Fibroblast of lung (primary cell): ENCODE data around the gene CABP7. TPM values are rescaled to one million over a fixed set of nuclear protein-coding genes. Genes with fewer than 3 reads are reported as not detected.
A peak's percentile ranks its signal among the peaks of the same experiment; 100 is the strongest.

Experiments used
- DNase-seq, 2 donors: peaks; one replicate each; pipeline versions ENCODE4 v3.0.0 to v3.0.0-alpha.2; 2010; ENCODE audit warnings: low read depth in 2 of 2
- H2AFZ ChIP-seq: 2 replicates; pipeline ENCODE4 v1.5.1; 2012; ENCODE audit warnings: low read length, control low read depth, inconsistent platforms
- H3K27ac ChIP-seq: 2 replicates; pipeline ENCODE4 v1.5.1; 2011; ENCODE audit warnings: low read length, control low read depth; ENCODE audit not compliant: insufficient read depth
- H3K27me3 ChIP-seq: 2 replicates; pipeline ENCODE4 v1.5.1; 2011; ENCODE audit warnings: mild to moderate bottlenecking, low read length; ENCODE audit not compliant: control insufficient read depth, insufficient read depth
- H3K36me3 ChIP-seq: 2 replicates; pipeline ENCODE4 v1.5.1; 2011; ENCODE audit warnings: low read length; ENCODE audit not compliant: control insufficient read depth, insufficient read depth
- H3K4me1 ChIP-seq: 2 replicates; pipeline ENCODE4 v1.5.1; 2011; ENCODE audit warnings: low read length; ENCODE audit not compliant: control insufficient read depth, insufficient read depth; ENCODE audit errors: extremely low read depth
- H3K4me2 ChIP-seq: 2 replicates; pipeline ENCODE4 v1.5.1; 2011; ENCODE audit warnings: low read length, control low read depth; ENCODE audit not compliant: insufficient read depth; ENCODE audit errors: extremely low read depth
- H3K4me3 ChIP-seq, 4 experiments: fragments of 200-600 bp in 1 of 4; sonication (generic) in 1 of 4; replicated peaks in 1 of 4; 2 replicates each; pipeline ENCODE4 v1.5.1; 2011 to 2016; ENCODE audit warnings: low read length in 4 of 4, low read depth in 3 of 4, mild to moderate bottlenecking in 3 of 4, control low read depth in 2 of 4, inconsistent platforms in 1 of 4, mixed read lengths in 1 of 4; ENCODE audit not compliant: insufficient read depth in 1 of 4; ENCODE audit errors: control extremely low read depth in 1 of 4
- H3K79me2 ChIP-seq: 2 replicates; pipeline ENCODE4 v1.5.1; 2012; ENCODE audit warnings: mild to moderate bottlenecking, low read length, inconsistent platforms; ENCODE audit not compliant: control insufficient read depth, insufficient read depth
- H3K9ac ChIP-seq: 2 replicates; pipeline ENCODE4 v1.5.1; 2011; ENCODE audit warnings: mild to moderate bottlenecking, low read length, control low read depth; ENCODE audit not compliant: insufficient read depth
- H3K9me3 ChIP-seq: 2 replicates; pipeline ENCODE4 v1.5.1; 2012; ENCODE audit warnings: low read depth, low read length; ENCODE audit not compliant: control insufficient read depth, insufficient read depth
- H4K20me1 ChIP-seq: 2 replicates; pipeline ENCODE4 v1.5.1; 2011; ENCODE audit warnings: low read length; ENCODE audit not compliant: control insufficient read depth, insufficient read depth; ENCODE audit errors: extremely low read depth
- EZH2 ChIP-seq: IDR thresholded peaks from 2 replicates; pipeline ENCODE4 v1.5.1; 2012; ENCODE audit warnings: low read length, control low read depth, mild to moderate bottlenecking; ENCODE audit errors: missing control alignments
- polyA plus RNA-seq, 2 donors: library from polyadenylated mRNA; depleted of rRNA in 1 of 2; stranded (reverse) in 1 of 2; unstranded in 1 of 2; fragments of >200 nt; gene quantifications; 2 replicates each; pipeline ENCODE4 v1.2.1, GENCODE V29; 2011 to 2012; ENCODE audit warnings: missing spikeins in 1 of 2
- total RNA-seq: library from RNA; depleted of rRNA; stranded (reverse); fragments of >200 nt; gene quantifications from 2 replicates; pipeline ENCODE4 v1.2.1, GENCODE V29; 2014
- TF ChIP-seq, protein P1 (sequence below), 2 donors: IDR thresholded peaks in 1 of 2; conservative IDR thresholded peaks in 1 of 2; 1 replicate in 1 of 2; 2 replicates in 1 of 2; pipeline ENCODE4 v1.5.1; 2011 to 2012; ENCODE audit warnings: low read length in 2 of 2, control low read depth in 1 of 2, inconsistent platforms in 1 of 2, low read depth in 1 of 2, mild to moderate bottlenecking in 1 of 2

The CABP7 gene
- total and polyA plus RNA-seq, 2 donors (not counting 1 experiment from before 2014, with no cell fraction given): not detected

DNA sequence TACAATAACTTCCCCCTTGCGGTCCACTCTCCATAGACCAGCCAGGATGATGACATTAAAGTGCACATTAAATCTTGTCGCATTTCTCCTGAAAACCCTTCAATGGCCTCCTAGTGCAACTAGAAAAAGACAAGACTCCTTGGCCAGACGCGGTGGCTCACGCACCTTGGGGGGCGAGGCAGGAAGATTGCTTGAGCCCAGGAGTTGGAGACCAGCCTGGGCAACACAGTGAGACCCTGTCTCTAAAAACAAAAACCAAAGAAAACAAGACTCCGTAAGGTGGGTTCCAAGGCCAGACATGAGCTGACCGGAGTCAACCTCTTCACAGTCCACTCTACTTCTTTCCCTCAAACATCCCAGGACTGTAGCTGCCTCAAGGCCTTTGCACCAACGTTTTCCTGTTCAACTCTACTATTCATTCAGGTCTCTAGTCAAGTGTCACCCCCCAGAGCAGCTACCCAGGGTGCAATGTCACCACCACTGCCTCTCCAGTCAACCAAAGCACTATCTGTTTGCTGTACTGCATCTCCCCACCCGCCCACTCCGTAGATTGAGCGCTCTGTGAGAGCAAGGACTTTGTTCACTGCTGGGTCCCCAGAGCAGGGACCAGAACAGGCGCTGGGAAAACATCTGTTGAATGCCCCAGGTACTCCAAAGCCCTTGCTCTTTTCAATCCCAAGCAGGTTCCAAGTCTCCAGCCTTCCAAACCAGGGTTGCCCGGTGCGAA is 46.3 kb downstream of the CABP7 start:
- TF ChIP-seq EZH2: no peak
- TF ChIP-seq, protein P1, sequence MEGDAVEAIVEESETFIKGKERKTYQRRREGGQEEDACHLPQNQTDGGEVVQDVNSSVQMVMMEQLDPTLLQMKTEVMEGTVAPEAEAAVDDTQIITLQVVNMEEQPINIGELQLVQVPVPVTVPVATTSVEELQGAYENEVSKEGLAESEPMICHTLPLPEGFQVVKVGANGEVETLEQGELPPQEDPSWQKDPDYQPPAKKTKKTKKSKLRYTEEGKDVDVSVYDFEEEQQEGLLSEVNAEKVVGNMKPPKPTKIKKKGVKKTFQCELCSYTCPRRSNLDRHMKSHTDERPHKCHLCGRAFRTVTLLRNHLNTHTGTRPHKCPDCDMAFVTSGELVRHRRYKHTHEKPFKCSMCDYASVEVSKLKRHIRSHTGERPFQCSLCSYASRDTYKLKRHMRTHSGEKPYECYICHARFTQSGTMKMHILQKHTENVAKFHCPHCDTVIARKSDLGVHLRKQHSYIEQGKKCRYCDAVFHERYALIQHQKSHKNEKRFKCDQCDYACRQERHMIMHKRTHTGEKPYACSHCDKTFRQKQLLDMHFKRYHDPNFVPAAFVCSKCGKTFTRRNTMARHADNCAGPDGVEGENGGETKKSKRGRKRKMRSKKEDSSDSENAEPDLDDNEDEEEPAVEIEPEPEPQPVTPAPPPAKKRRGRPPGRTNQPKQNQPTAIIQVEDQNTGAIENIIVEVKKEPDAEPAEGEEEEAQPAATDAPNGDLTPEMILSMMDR (conservative IDR thresholded peaks at IDR 0.05 in 1 of 2, IDR thresholded peaks at IDR 0.05 in 1 of 2; ENCODE audit: low read depth in 1 of 2, low read length in 2 of 2): no peak
- Histone ChIP-seq H4K20me1 (no peaks in the 10 kb centered on the region), H3K36me3 (no peaks in the 10 kb centered on the region), H3K9ac (peak overlapping the region; percentile 43), H3K4me3 (peak overlapping the region; percentile 59 to 99 (median 87)), H3K4me2 (peak overlapping the region; percentile 74), H3K4me1 (peaks cover 2% of the 10 kb centered on the region), H3K79me2 (peaks cover 18% of the 10 kb centered on the region), H3K27ac (peak overlapping the region; percentile 26), H3K27me3 (no peaks in the 10 kb centered on the region), H2AFZ (peak overlapping the region; percentile 86), H3K9me3 (no peaks in the 10 kb centered on the region)
- DNase-seq: no peak

DNA sequence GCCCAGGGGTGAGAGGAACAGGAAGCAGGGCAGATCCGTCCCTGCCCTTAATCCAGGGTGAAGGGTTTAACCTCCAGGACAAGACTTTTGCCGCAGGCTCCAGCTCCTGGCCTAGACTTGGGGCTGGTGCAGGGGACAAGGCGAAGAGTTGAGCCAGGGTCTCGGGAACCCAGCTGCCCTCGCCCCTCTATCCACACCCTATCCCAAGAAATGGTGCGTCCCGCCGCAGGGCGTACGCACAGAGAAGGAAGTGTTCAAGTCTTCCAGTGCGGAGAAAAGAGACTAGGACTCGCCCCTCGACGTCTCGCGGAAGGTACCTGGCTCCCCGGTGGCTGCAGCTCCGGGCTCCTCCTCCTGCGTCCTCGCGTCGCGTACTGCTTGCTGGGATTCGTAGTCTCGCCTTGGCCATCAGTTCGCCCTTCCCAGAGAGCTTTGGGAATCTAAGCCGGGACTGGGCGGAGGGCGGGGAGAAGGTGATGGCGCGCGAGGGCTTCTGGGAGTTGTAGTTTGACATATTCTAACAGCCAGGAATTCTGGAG is 46.9 kb downstream of the CABP7 start, which contains the start of gene ZMAT5:
Gene ZMAT5 (minus strand): TSS at position 376 of the 539 bp plus-strand sequence. CDS start 18,463 bp downstream, outside the sequence.
- Histone ChIP-seq H3K4me3 (peak within 1 kb of the TSS; percentile 91 to 100 (median 98)), H3K9ac (peak within 1 kb of the TSS; percentile 89), H3K27me3 (no peaks in the 10 kb centered on the region), H2AFZ (peak within 1 kb of the TSS; percentile 100), H3K36me3 (no peaks in the 10 kb centered on the region), H3K79me2 (peaks cover 18% of the 10 kb centered on the region), H3K4me2 (peak within 1 kb of the TSS; percentile 78), H3K9me3 (no peaks in the 10 kb centered on the region), H3K4me1 (peaks cover 2% of the 10 kb centered on the region), H3K27ac (peak within 1 kb of the TSS; percentile 89), H4K20me1 (no peaks in the 10 kb centered on the region)
- peak; percentile 96 to 97 for DNase-seq
- TF ChIP-seq, protein P1 (conservative IDR thresholded peaks at IDR 0.05 in 1 of 2, IDR thresholded peaks at IDR 0.05 in 1 of 2; ENCODE audit: low read depth in 1 of 2, low read length in 2 of 2): no peak
- TF ChIP-seq EZH2: no peak

DNA sequence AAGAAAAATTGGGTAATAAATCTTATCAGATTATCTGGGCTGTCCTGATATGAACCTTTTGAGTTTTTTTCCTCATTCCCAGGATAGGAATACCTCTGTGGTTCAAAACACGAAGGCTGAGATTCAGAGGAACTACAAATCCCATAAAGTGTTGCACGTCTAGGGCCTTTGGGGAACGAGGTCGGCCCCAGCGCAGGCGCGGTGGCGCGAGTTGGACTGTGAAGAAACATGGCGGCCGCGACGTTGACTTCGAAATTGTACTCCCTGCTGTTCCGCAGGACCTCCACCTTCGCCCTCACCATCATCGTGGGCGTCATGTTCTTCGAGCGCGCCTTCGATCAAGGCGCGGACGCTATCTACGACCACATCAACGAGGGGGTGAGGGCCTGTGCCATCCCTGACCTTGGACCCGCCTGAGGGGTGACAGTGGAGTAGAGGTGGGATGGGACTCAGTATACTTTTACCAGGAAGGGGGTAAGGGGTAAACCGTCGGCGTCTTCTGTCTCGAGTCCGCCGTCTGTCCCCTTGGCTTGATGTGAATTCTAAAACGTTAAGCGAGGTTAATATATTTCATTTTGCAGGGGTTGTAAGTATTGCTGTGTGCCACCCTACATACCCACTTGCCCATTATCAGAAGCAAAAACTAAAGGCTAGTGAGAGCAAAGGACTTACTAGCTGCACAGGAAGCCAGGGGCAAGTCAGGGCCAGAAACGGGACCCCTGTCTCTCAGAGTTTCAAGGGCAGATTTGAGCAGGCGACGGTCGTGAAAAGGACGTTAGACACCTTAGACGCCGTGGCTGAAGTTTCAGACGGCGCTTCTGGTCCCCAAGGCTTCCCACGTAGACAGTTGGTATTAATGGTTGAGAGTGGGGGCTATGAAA is 47.6 kb downstream of the CABP7 start, which contains the start of gene UQCR10:
Gene UQCR10 (plus strand): TSS at position 199 of the 881 bp plus-strand sequence. CDS start 30 bp downstream, at position 229.
- no peaks in the 10 kb centered on the region for H3K27me3 ChIP-seq
- TF ChIP-seq EZH2: no peak
- TF ChIP-seq, protein P1 (conservative IDR thresholded peaks at IDR 0.05 in 1 of 2, IDR thresholded peaks at IDR 0.05 in 1 of 2; ENCODE audit: low read depth in 1 of 2, low read length in 2 of 2): no peak
- peaks cover 18% of the 10 kb centered on the region for H3K79me2 ChIP-seq
- H3K4me1 ChIP-seq: peaks cover 2% of the 10 kb centered on the region
- no peaks in the 10 kb centered on the region for H4K20me1 ChIP-seq
- H3K9me3 ChIP-seq: no peaks in the 10 kb centered on the region
- H3K9ac ChIP-seq: peak within 1 kb of the TSS; percentile 89
- peak within 1 kb of the TSS; percentile 91 to 100 (median 98) for H3K4me3 ChIP-seq
- H3K27ac ChIP-seq: peak within 1 kb of the TSS; percentile 89
- peak; percentile 85 to 94 for DNase-seq
- H3K4me2 ChIP-seq: peak within 1 kb of the TSS; percentile 78
- no peaks in the 10 kb centered on the region for H3K36me3 ChIP-seq
- H2AFZ ChIP-seq: peak within 1 kb of the TSS; percentile 100
